Gastrocnemius medialis (tissue), 4 donors: ENCODE measurements around the gene UBASH3B. TPM values are rescaled to one million over a fixed set of nuclear protein-coding genes. Genes with fewer than 3 reads are reported as not detected.
A peak's percentile ranks its signal among the peaks of the same experiment; 100 is the strongest.

ENCODE experiments used
- ATAC-seq, 2 donors: fragments of 150-250 bp; one replicate each; pipeline ENCODE4 v1.9.1; 2016
- DNase-seq, 2 donors: peaks; one replicate each; pipeline ENCODE4 v3.0.0-alpha.2; 2019
- H3K27ac ChIP-seq, 4 donors: fragments of 200-600 bp; sonication (generic); 1 replicate in 1 of 4; 2 replicates in 3 of 4; pipeline ENCODE4 v1.5.1; 2016 to 2018; ENCODE audit warnings: mild to moderate bottlenecking in 2 of 4, moderate library complexity in 1 of 4
- H3K27me3 ChIP-seq, 3 donors: fragments of 200-600 bp; sonication (generic) in 2 of 3; 1 replicate in 1 of 3; 2 replicates in 2 of 3; pipeline versions ENCODE4 v1.5.1 to v1.6.0; 2016 to 2019; ENCODE audit warnings: mild to moderate bottlenecking in 1 of 3, moderate library complexity in 1 of 3
- H3K36me3 ChIP-seq, 2 donors: fragments of 200-600 bp; sonication (generic) in 1 of 2; one replicate each; pipeline ENCODE4 v1.5.1; 2017 to 2018
- H3K4me1 ChIP-seq, 2 donors: fragments of 200-600 bp; sonication (generic) in 1 of 2; one replicate each; pipeline ENCODE4 v1.5.1; 2016 to 2017; ENCODE audit warnings: mild to moderate bottlenecking in 2 of 2
- H3K4me3 ChIP-seq, 4 donors: fragments of 200-600 bp; sonication (generic) in 3 of 4; 1 replicate in 1 of 4; 2 replicates in 3 of 4; pipeline ENCODE4 v1.5.1; 2016 to 2019; ENCODE audit warnings: mild to moderate bottlenecking in 2 of 4
- H3K9me3 ChIP-seq, 3 donors: fragments of 200-600 bp; sonication (generic) in 2 of 3; 1 replicate in 1 of 3; 2 replicates in 2 of 3; pipeline ENCODE4 v1.5.1; 2016 to 2019
- CTCF ChIP-seq, 5 experiments: fragments of 450-650 bp in 3 of 5; fragments of 200-600 bp in 2 of 5; sonication (generic) in 2 of 5; IDR thresholded peaks in 4 of 5; conservative IDR thresholded peaks in 1 of 5; 1 replicate in 4 of 5; 2 replicates in 1 of 5; pipeline ENCODE4 v1.5.1; 2016 to 2019; ENCODE audit warnings: antibody characterized with exemption in 5 of 5, mild to moderate bottlenecking in 3 of 5, moderate library complexity in 3 of 5
- POLR2A ChIP-seq, 2 donors: fragments of 450-650 bp; IDR thresholded peaks; one replicate each; pipeline ENCODE4 v1.6.1; 2017; ENCODE audit warnings: antibody characterized with exemption in 2 of 2, mild to moderate bottlenecking in 2 of 2, moderate library complexity in 2 of 2
- in situ Hi-C, 4 donors: fragments of 200-750 bp; cut with MboI; loops; one replicate each; pipeline versions ENCODE4 v1.15.0 to v1.8.0; 2017; ENCODE audit warnings: low sequenced_read_pairs in 4 of 4
- intact Hi-C: fragments of 100-400 bp; cut with DNase I; formaldehyde crosslinking; loops from one replicate; pipeline ENCODE4 v1.15.1; 2023; ENCODE audit warnings: low total_unique reads
- total RNA-seq, 4 donors: library from RNA; depleted of rRNA; stranded (reverse); fragments of >200 nt; gene quantifications; one replicate each; pipeline versions ENCODE4 v1.1.0 to v1.2.3, GENCODE V29; 2016

UBASH3B gene
- total RNA-seq, 4 donors from 2014 or later, result 0.32 to 2.9 (median 0.87) TPM

DNA sequence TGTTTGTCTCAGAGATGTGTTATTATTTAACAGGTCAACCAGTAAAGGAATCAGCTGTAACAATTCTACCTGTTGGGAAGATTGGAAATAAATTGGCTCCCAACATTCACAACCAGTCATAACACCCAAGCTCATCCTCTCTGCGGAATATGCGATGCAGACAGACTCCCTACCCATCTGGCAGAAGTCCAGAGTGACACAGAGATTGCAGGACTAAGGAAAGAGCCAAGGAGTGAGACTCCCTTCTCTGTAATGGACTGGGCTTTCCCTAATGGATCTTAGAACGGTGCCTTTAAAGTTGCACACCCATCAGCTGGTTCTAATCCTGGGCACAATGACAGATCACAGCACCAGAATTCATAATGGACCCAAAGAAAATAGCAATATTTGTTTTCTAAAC lies 27.8 kb upstream of the UBASH3B start:
- intact Hi-C loops, result loop anchor here (2.0 kb wide), 1 partner anchor 225 kb away; no protein-coding TSS in a partner anchor
- no peak for TF ChIP-seq CTCF (IDR thresholded peaks at IDR 0.05 in 4 of 5, conservative IDR thresholded peaks at IDR 0.05 in 1 of 5)
- no peak for TF ChIP-seq POLR2A (IDR thresholded peaks at IDR 0.05)
- Histone ChIP-seq H3K27ac (no peak overlapping the region), H3K9me3 (no peaks in the 10 kb centered on the region), H3K4me3 (no peak overlapping the region), H3K4me1 (no peaks in the 10 kb centered on the region), H3K27me3 (no peaks in the 10 kb centered on the region), H3K36me3 (no peaks in the 10 kb centered on the region)
- in situ Hi-C loops, result loop anchor here in 1 of 4 donors (25.0 kb wide), 1 partner anchor 135 kb away; no protein-coding TSS in a partner anchor
- ATAC-seq (no peak), DNase-seq (no peak)

- no peaks in the 10 kb centered on the region for H3K36me3 ChIP-seq
- no peak for TF ChIP-seq POLR2A (IDR thresholded peaks at IDR 0.05)
- peak in 4 of 5 experiments; percentile 24 to 58 (median 44) for TF ChIP-seq CTCF (IDR thresholded peaks at IDR 0.05 in 4 of 5, conservative IDR thresholded peaks at IDR 0.05 in 1 of 5)
- no peak overlapping the region for H3K27ac ChIP-seq
- intact Hi-C loops, result loop anchor here (1.0 to 2.0 kb wide), 2 partner anchors 152 to 224 kb away; no protein-coding TSS in a partner anchor
- H3K4me3 ChIP-seq, result no peak overlapping the region
- in situ Hi-C loops, result loop anchor here in 1 of 4 donors (25.0 kb wide), 1 partner anchor 133 kb away; no protein-coding TSS in a partner anchor
- H3K9me3 ChIP-seq, result no peaks in the 10 kb centered on the region
- H3K27me3 ChIP-seq, result no peaks in the 10 kb centered on the region
- H3K4me1 ChIP-seq, result no peaks in the 10 kb centered on the region
- peak; percentile 5 to 24 for DNase-seq
- peak; percentile 54 to 60 for ATAC-seq
Observed at GRCh38 chr11:122628810-122629555, 26.5 kb upstream of the UBASH3B start.

DNA sequence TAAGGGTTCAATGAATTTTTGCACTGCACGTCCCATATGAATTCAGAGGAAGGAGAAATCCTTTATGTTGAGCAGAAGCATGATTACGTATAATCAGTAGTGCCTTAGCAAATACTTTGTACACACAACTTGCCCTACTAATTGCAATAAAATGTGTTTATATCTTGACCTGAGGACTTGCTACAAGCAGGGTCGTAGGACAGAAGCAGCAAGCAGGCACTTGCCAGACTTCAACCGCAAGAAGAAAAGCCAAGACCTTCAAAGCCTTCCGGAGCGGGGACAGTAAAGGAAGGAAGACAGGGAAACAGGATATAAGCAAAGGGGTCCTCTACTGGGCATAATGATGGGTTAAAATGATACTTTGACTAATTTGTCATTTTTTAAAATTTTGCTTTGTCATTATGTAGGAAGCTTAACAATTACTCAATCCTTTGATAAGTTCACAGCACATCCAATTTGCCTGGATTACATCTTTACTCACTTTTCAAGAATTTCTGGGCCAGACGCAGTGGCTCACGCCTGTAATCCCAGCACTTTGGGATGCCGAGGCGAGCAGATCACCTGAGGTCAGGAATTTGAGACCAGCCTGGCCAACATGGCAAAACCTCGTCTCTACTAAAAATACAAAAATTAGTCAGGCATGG lies 23.2 kb upstream of the UBASH3B start:
- intact Hi-C loops, result no loop called here
- TF ChIP-seq POLR2A (IDR thresholded peaks at IDR 0.05) (no peak), CTCF (IDR thresholded peaks at IDR 0.05 in 4 of 5, conservative IDR thresholded peaks at IDR 0.05 in 1 of 5) (no peak)

DNA sequence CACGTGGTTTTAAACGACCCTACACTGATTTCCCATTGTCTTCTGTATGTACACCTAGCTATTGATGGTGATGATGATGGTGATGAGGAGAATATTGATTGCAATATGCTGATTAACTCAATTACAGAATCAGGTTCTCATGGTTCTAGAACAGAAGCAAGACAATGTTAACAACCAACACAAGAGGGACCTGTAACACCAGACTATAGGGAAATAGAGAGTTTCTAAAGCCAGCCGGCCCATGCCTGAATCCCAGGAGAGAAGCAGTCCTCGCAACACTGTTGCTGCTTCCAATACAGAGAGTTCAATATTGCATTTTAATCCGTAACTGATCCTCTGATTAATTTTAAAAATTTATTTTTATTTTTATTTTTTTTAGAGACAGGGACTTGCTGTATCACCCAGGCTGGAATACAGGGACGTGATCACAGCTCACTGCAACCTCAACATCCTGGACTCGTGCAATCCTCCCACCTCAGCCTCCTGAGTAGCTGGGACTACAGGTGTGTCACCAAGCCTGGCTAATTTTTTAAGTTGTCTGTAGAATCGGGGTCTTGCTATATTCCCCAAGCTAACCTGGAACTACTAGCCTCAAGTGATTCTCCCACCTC lies 22.2 kb upstream of the UBASH3B start:
- in situ Hi-C loops (loop anchor here (5.0 to 25.0 kb wide), 5 partner anchors 129 to 221 kb away; no protein-coding TSS in a partner anchor), intact Hi-C loops (loop anchor here (1.0 kb wide), 1 partner anchor 148 kb away; no protein-coding TSS in a partner anchor)
- Histone ChIP-seq H3K27ac (no peak overlapping the region), H3K36me3 (no peaks in the 10 kb centered on the region), H3K4me3 (no peak overlapping the region), H3K9me3 (no peaks in the 10 kb centered on the region), H3K27me3 (no peaks in the 10 kb centered on the region), H3K4me1 (no peaks in the 10 kb centered on the region)
- ATAC-seq, result peak in 1 of 2 donors; percentile 42
- TF ChIP-seq CTCF (IDR thresholded peaks at IDR 0.05 in 4 of 5, conservative IDR thresholded peaks at IDR 0.05 in 1 of 5) (peak in 3 of 5 experiments; percentile 28 to 33 (median 31)), POLR2A (IDR thresholded peaks at IDR 0.05) (no peak)
- DNase-seq, result no peak

More for the DNA sequence above, 23.2 kb upstream of the UBASH3B start:
- ATAC-seq (no peak), DNase-seq (no peak)
- Histone ChIP-seq H3K27ac (no peak overlapping the region), H3K36me3 (no peaks in the 10 kb centered on the region), H3K4me1 (no peaks in the 10 kb centered on the region), H3K9me3 (no peaks in the 10 kb centered on the region), H3K27me3 (no peaks in the 10 kb centered on the region), H3K4me3 (no peak overlapping the region)
- in situ Hi-C loops, result loop anchor here (5.0 to 25.0 kb wide), 5 partner anchors 130 to 222 kb away; no protein-coding TSS in a partner anchor
